H1 (cell line): ENCODE data around the gene ETS1. TPM values are rescaled to one million over a fixed set of nuclear protein-coding genes. Genes with fewer than 3 reads are reported as not detected.

Source experiments
- CTCF ChIA-PET: fragments of 300-600 bp; sonication (Branson Sonifier 250); formaldehyde crosslinking; loops from one replicate; lab custom pipeline; 2021; ENCODE audit not compliant: partially characterized antibody; lab: Charles Lee
- POLR2A ChIA-PET: fragments of 300-600 bp; sonication (Branson Sonifier 250); formaldehyde crosslinking; loops from one replicate; lab custom pipeline; 2021; ENCODE audit warnings: inconsistent platforms; ENCODE audit not compliant: partially characterized antibody; lab: Charles Lee
- DNase-seq, 2 experiments: peaks; one replicate each; pipeline versions ENCODE4 v3.0.0 to v3.0.0-alpha.2; 2010 to 2022; ENCODE audit warnings: low spot score in 2 of 2, low read depth in 1 of 2, mixed read lengths in 1 of 2
- FAIRE-seq: peaks from 2 replicates; lab custom pipeline; 2011; peaks lifted over from hg19 to GRCh38; lab: Jason Lieb, UNC
- H2AFZ ChIP-seq: 2 replicates; pipeline ENCODE4 v1.8.1; 2012; ENCODE audit warnings: low read length, inconsistent platforms
- H2AK5ac ChIP-seq: 2 replicates; pipeline ENCODE4 v1.6.1; 2013; ENCODE audit warnings: low read depth, low read length
- H2BK120ac ChIP-seq: replicated peaks from 2 replicates; pipeline ENCODE3; 2013; ENCODE audit warnings: low read depth, low read length, inconsistent platforms
- H2BK12ac ChIP-seq: 2 replicates; pipeline ENCODE4 v1.6.1; 2013; ENCODE audit warnings: low read depth, low read length
- H2BK15ac ChIP-seq: 2 replicates; pipeline ENCODE4 v1.6.1; 2013; ENCODE audit warnings: low read length
- H2BK20ac ChIP-seq: 2 replicates; pipeline ENCODE4 v1.6.1; 2013; ENCODE audit warnings: low read length
- H2BK5ac ChIP-seq: 2 replicates; pipeline ENCODE4 v1.6.1; 2013; ENCODE audit warnings: low read depth, low read length
- H3K14ac ChIP-seq: 2 replicates; pipeline ENCODE4 v1.6.1; 2013; ENCODE audit warnings: inconsistent platforms; ENCODE audit not compliant: insufficient read length
- H3K18ac ChIP-seq: 2 replicates; pipeline ENCODE4 v1.6.1; 2013; ENCODE audit warnings: low read length; ENCODE audit errors: extremely low read depth
- H3K23ac ChIP-seq: 2 replicates; pipeline ENCODE4 v1.6.1; 2013; ENCODE audit warnings: inconsistent platforms; ENCODE audit not compliant: insufficient read length
- H3K23me2 ChIP-seq: 2 replicates; pipeline ENCODE4 v1.6.1; 2013; ENCODE audit warnings: low read depth, low read length
- H3K27ac ChIP-seq: 2 replicates; pipeline ENCODE4 v1.6.1; 2011; ENCODE audit warnings: low read depth, low read length, inconsistent platforms
- H3K27me3 ChIP-seq, 4 experiments: replicated peaks in 1 of 4; 1 replicate in 1 of 4; 2 replicates in 3 of 4; pipeline versions ENCODE4 v1.6.1 to v1.8.1; 2011 to 2013; ENCODE audit warnings: low read length in 3 of 4, mild to moderate bottlenecking in 3 of 4, inconsistent platforms in 2 of 4, mixed read lengths in 2 of 4, moderate library complexity in 1 of 4; ENCODE audit not compliant: control insufficient read depth in 3 of 4, insufficient read depth in 3 of 4; ENCODE audit errors: extremely low read depth in 1 of 4
- H3K36me3 ChIP-seq, 4 experiments: 2 replicates each; pipeline versions ENCODE4 v1.6.1 to v1.8.1; 2011 to 2013; ENCODE audit warnings: mild to moderate bottlenecking in 4 of 4, low read length in 3 of 4, moderate library complexity in 2 of 4, control low read depth in 1 of 4, inconsistent platforms in 1 of 4; ENCODE audit not compliant: insufficient read depth in 4 of 4, control insufficient read depth in 2 of 4
- H3K4ac ChIP-seq: replicated peaks from 2 replicates; pipeline ENCODE3; 2013; ENCODE audit warnings: low read length, low read depth, mixed read lengths, inconsistent platforms; ENCODE audit not compliant: insufficient read length
- H3K4me1 ChIP-seq, 4 experiments: replicated peaks in 1 of 4; 1 replicate in 1 of 4; 2 replicates in 3 of 4; pipeline versions ENCODE4 v1.6.1 to v1.8.1; 2011 to 2013; ENCODE audit warnings: low read length in 3 of 4, inconsistent platforms in 2 of 4, mixed read lengths in 1 of 4; ENCODE audit not compliant: insufficient read depth in 4 of 4, control insufficient read depth in 3 of 4
- H3K4me2 ChIP-seq, 2 experiments: 2 replicates each; pipeline versions ENCODE4 v1.6.1 to v1.8.1; 2011 to 2013; ENCODE audit warnings: low read depth in 2 of 2, low read length in 2 of 2, control low read depth in 1 of 2, inconsistent platforms in 1 of 2, mild to moderate bottlenecking in 1 of 2; ENCODE audit not compliant: insufficient read depth in 1 of 2
- H3K4me3 ChIP-seq, 4 experiments: fragments of 200-600, 300-600 bp in 1 of 4; sonication (generic), shearing (Covaris generic), sonication (Bioruptor Twin) in 1 of 4; 2 replicates each; pipeline versions ENCODE4 v1.5.1 to v1.8.1; 2011 to 2016; ENCODE audit warnings: low read length in 4 of 4, low read depth in 3 of 4, control low read depth in 2 of 4, inconsistent platforms in 2 of 4, mild to moderate bottlenecking in 2 of 4, mixed read lengths in 1 of 4, moderate library complexity in 1 of 4; ENCODE audit not compliant: insufficient read depth in 2 of 4; ENCODE audit errors: extremely low read depth in 1 of 4
- H3K56ac ChIP-seq: replicated peaks from 2 replicates; pipeline ENCODE3; 2013; ENCODE audit warnings: low read depth, mild to moderate bottlenecking, mixed read lengths, low read length, inconsistent platforms; ENCODE audit not compliant: insufficient read length
- H3K79me1 ChIP-seq: 2 replicates; pipeline ENCODE4 v1.6.1; 2013; ENCODE audit warnings: low read depth, low read length, control low read depth
- H3K79me2 ChIP-seq, 2 experiments: 2 replicates each; pipeline versions ENCODE4 v1.6.1 to v1.8.1; 2012 to 2013; ENCODE audit warnings: low read length in 2 of 2, mild to moderate bottlenecking in 2 of 2, inconsistent platforms in 1 of 2; ENCODE audit not compliant: insufficient read depth in 2 of 2, control insufficient read depth in 1 of 2
- H3K9ac ChIP-seq, 4 experiments: replicated peaks in 1 of 4; 1 replicate in 1 of 4; 2 replicates in 3 of 4; pipeline versions ENCODE4 v1.6.1 to v1.8.1; 2011 to 2013; ENCODE audit warnings: low read depth in 3 of 4, low read length in 3 of 4, control low read depth in 2 of 4, mild to moderate bottlenecking in 2 of 4, moderate library complexity in 2 of 4, inconsistent platforms in 1 of 4; ENCODE audit errors: extremely low read depth in 1 of 4
- H3K9me3 ChIP-seq, 2 experiments: 2 replicates each; pipeline versions ENCODE4 v1.6.1 to v1.8.1; 2012 to 2013; ENCODE audit warnings: mild to moderate bottlenecking in 2 of 2, moderate library complexity in 2 of 2, control low read depth in 1 of 2, inconsistent platforms in 1 of 2, low read depth in 1 of 2, low read length in 1 of 2, mixed read lengths in 1 of 2; ENCODE audit not compliant: insufficient read depth in 2 of 2
- H4K20me1 ChIP-seq, 2 experiments: replicated peaks in 1 of 2; 2 replicates each; pipeline versions ENCODE3 to v1.8.1; 2011 to 2013; ENCODE audit warnings: inconsistent platforms in 2 of 2, low read length in 2 of 2, mild to moderate bottlenecking in 1 of 2; ENCODE audit not compliant: insufficient read depth in 2 of 2, control insufficient read depth in 1 of 2
- H4K5ac ChIP-seq: 2 replicates; pipeline ENCODE4 v1.6.1; 2013; ENCODE audit warnings: low read length, low read depth, mixed read lengths, inconsistent platforms; ENCODE audit not compliant: insufficient read length
- H4K8ac ChIP-seq: 2 replicates; pipeline ENCODE4 v1.8.0; 2013; ENCODE audit warnings: mild to moderate bottlenecking, moderate library complexity, low read length, inconsistent platforms; ENCODE audit not compliant: insufficient read depth; ENCODE audit errors: extremely low read depth
- H4K91ac ChIP-seq: replicated peaks from 2 replicates; pipeline ENCODE3; 2013; ENCODE audit warnings: low read length, mixed read lengths, inconsistent platforms; ENCODE audit not compliant: insufficient read length
- BACH1 ChIP-seq: IDR thresholded peaks from 2 replicates; pipeline ENCODE4 v1.6.1; 2012; ENCODE audit warnings: low read length, improper control_type of control experiment
- SIRT6 ChIP-seq: IDR thresholded peaks from one replicate; pipeline ENCODE4 v1.7.1; 2012; ENCODE audit warnings: low read length, inconsistent platforms
- WGBS, 2 experiments: shearing (Covaris generic) in 1 of 2; methylation state at CpG; one replicate each; pipeline versions ENCODE4 v1.1.6 to v1.1.7; 2013 to 2015; ENCODE audit warnings: low lambda C conversion rate in 2 of 2, mixed read lengths in 2 of 2, inconsistent platforms in 1 of 2, low coverage in 1 of 2, missing lambda C conversion rate in 1 of 2; ENCODE audit not compliant: insufficient replicate concordance in 2 of 2, insufficient coverage in 1 of 2, insufficient read length in 1 of 2; ENCODE audit errors: extremely low coverage in 1 of 2, missing lambda C conversion rate in 1 of 2; 5-methylcytosine and 5-hydroxymethylcytosine counted together
- polyA plus RNA-seq, 7 experiments: library from polyadenylated mRNA; depleted of rRNA in 3 of 7; stranded (reverse) in 5 of 7; unstranded in 2 of 7; fragments of >200 nt in 5 of 7; fragments of 200-250 nt in 2 of 7; gene quantifications; 1 replicate in 5 of 7; 2 replicates in 1 of 7; 4 replicates in 1 of 7; pipeline versions ENCODE4 v1.2.1 to v1.2.3, GENCODE V29; 2011 to 2013; ENCODE audit warnings: missing spikeins in 2 of 7, mixed read lengths in 2 of 7
- total RNA-seq: library from RNA; stranded (reverse); fragmentation: NEBNext Ultra II Directional; extraction: Animal tissue kit (Norgen Biotek cat#: 25700); gene quantifications from 2 replicates; pipeline ENCODE4 v1.2.1, GENCODE V29; 2021

ETS1 gene
- total and polyA plus RNA-seq, 2 of the 8 experiments (the other 6 are each of a cell fraction or from before 2014, with no cell fraction given): 10.0 to 35.3 TPM

- Histone ChIP-seq H4K91ac (no peak overlapping the region), H4K5ac (no peak overlapping the region), H2BK120ac (no peak overlapping the region), H3K23me2 (no peaks in the 10 kb centered on the region; the same call in 1 of the 2 replicates), H3K4ac (no peak overlapping the region), H2BK20ac (no peak overlapping the region), H3K4me1 (no peaks in the 10 kb centered on the region), H3K9me3 (no peaks in the 10 kb centered on the region), H4K8ac (no peak overlapping the region), H3K9ac (no peak overlapping the region), H2BK15ac (no peak overlapping the region), H2AFZ (no peak overlapping the region), H3K56ac (no peak overlapping the region), H3K36me3 (peaks cover 0 to 11% (median 0%) of the 10 kb centered on the region in 4 experiments; a peak in 2 of 8 replicates), H3K79me2 (no peaks in the 10 kb centered on the region), H3K18ac (no peak overlapping the region), H3K27me3 (no peaks in the 10 kb centered on the region), H3K79me1 (no peaks in the 10 kb centered on the region; the same call in 1 of the 2 replicates), H2AK5ac (no peak overlapping the region), H3K4me3 (no peak overlapping the region), H4K20me1 (peaks cover 0 to 2% of the 10 kb centered on the region in 2 experiments), H2BK12ac (no peak overlapping the region), H3K23ac (no peak overlapping the region), H2BK5ac (no peak overlapping the region), H3K27ac (no peak overlapping the region), H3K14ac (no peak overlapping the region), H3K4me2 (no peak overlapping the region)
- CTCF ChIA-PET: interaction anchor here (0.6 to 1.5 kb wide), 4 partner anchors 26 to 399 kb away, joined by 3 to 4 read pairs (median 4); no protein-coding TSS in a partner anchor
- WGBS, 2 experiments: 95% methylated on average over 3 of the region's 3 CpGs; no CpG with 5 or more reads in 1 of the 2 experiments
- POLR2A ChIA-PET: interaction anchor here (0.8 kb wide), 1 partner anchor 15 kb away, joined by 3 read pairs; no protein-coding TSS in a partner anchor
- no peak for FAIRE-seq
- DNase-seq: no peak
- TF ChIP-seq BACH1: no peak
- TF ChIP-seq SIRT6: no peak
Observed at GRCh38 chr11:128482092-128482491, 105.3 kb downstream of the ETS1 start.
